Lower lobe of right lung (tissue), 2 donors: ENCODE data around the gene OR51V1. TPM values are rescaled to one million over a fixed set of nuclear protein-coding genes. Genes with fewer than 3 reads are reported as not detected.

Experiments
- ATAC-seq, 2 donors: fragments of 200-7000 bp; cut with Tn5 transposase; one replicate each; pipeline ENCODE4 v1.9.1; 2020 to 2022; ENCODE audit warnings: mild to moderate bottlenecking in 2 of 2, moderate library complexity in 2 of 2
- DNase-seq: peaks from one replicate; pipeline ENCODE4 v3.0.0-alpha.2; 2020
- H3K27ac ChIP-seq: fragments of 200-600 bp; one replicate; pipeline ENCODE4 v1.8.0; 2022
- H3K27me3 ChIP-seq: fragments of 200-600 bp; one replicate; pipeline ENCODE4 v1.8.0; 2022; ENCODE audit warnings: low read depth
- H3K36me3 ChIP-seq: fragments of 200-600 bp; one replicate; pipeline ENCODE4 v1.8.0; 2022; ENCODE audit warnings: mild to moderate bottlenecking
- H3K4me1 ChIP-seq: fragments of 200-600 bp; one replicate; pipeline ENCODE4 v1.8.0; 2022
- H3K4me3 ChIP-seq: fragments of 200-600 bp; one replicate; pipeline ENCODE4 v1.8.0; 2022; ENCODE audit warnings: mild to moderate bottlenecking
- H3K9me3 ChIP-seq: fragments of 200-600 bp; one replicate; pipeline ENCODE4 v1.8.0; 2022
- intact Hi-C: fragments of 100-400 bp; cut with DNase I; formaldehyde crosslinking; loops from one replicate; pipeline ENCODE4 v1.11.0; 2022
- total RNA-seq: library from RNA; stranded (reverse); fragmentation: NEBNext Ultra II Directional; extraction: Animal tissue kit (Norgen Biotek cat#: 25700); gene quantifications from one replicate; pipeline ENCODE4 v1.2.1, GENCODE V29; 2021
- TF ChIP-seq, protein P1 (sequence below): fragments of 200-600 bp; IDR thresholded peaks from one replicate; pipeline ENCODE4 v1.8.0; 2022; ENCODE audit warnings: antibody characterized with exemption, mild to moderate bottlenecking
- donor health status: DM: no; HTN: yes; CAD: no; lungs with severe emphysema.

OR51V1 gene
- total RNA-seq, 1 donor from 2014 or later, result not detected

DNA sequence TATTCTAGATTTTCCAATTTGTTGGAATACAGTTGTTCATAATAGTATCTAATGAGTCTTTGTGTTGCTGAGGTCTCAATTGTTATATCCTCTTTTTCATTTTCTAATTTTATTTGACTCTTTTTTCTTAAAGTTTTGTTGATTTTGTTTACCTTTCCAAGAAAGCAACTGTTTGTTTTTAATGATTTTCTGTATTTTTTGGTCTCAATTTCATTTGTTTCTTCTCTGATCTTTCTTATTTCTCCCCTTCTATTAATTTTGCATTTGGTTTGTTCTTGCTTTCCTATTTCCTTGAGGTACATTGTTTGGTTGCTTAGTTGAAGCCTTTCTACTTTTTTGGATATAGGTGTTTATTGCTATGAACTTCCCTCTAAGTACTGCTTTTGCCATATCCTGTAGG, 40.7 kb downstream of the OR51V1 start:
- no peak for DNase-seq
- TF ChIP-seq, protein P1, sequence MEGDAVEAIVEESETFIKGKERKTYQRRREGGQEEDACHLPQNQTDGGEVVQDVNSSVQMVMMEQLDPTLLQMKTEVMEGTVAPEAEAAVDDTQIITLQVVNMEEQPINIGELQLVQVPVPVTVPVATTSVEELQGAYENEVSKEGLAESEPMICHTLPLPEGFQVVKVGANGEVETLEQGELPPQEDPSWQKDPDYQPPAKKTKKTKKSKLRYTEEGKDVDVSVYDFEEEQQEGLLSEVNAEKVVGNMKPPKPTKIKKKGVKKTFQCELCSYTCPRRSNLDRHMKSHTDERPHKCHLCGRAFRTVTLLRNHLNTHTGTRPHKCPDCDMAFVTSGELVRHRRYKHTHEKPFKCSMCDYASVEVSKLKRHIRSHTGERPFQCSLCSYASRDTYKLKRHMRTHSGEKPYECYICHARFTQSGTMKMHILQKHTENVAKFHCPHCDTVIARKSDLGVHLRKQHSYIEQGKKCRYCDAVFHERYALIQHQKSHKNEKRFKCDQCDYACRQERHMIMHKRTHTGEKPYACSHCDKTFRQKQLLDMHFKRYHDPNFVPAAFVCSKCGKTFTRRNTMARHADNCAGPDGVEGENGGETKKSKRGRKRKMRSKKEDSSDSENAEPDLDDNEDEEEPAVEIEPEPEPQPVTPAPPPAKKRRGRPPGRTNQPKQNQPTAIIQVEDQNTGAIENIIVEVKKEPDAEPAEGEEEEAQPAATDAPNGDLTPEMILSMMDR, result no peak
- no peaks in the 10 kb centered on the region for H3K4me1 ChIP-seq
- no peak for ATAC-seq
- no peaks in the 10 kb centered on the region for H3K36me3 ChIP-seq
- no peaks in the 10 kb centered on the region for H3K27me3 ChIP-seq
- H3K27ac ChIP-seq, result no peak overlapping the region
- no peak overlapping the region for H3K4me3 ChIP-seq
- H3K9me3 ChIP-seq, result no peaks in the 10 kb centered on the region
- intact Hi-C loops, result no loop called here

DNA sequence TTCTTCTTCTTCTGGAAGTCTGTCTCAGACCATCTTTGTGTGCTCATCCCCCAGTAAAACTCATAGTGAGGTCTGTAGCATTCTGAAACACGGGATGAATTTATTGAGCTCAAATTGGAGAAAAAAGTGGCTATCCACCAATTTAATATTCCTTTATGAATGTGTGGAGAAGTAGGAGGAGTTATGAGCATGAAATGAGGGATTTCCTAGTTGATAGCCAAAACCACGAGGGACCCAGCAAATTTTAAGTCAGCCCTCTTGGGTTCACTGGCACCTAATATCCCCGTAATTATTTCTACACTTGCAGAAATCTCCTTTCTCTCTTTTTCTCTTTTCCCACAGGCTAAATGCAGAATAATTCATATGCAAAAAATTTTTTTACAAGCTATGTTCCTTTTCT, 45.8 kb downstream of the OR51V1 start, which contains the start of gene OR52A1:
OR52A1 (minus strand) TSS at position 101 of the 400 bp plus-strand sequence. CDS start 2,388 bp downstream, outside the sequence.
- H3K9me3 ChIP-seq, result no peaks in the 10 kb centered on the region
- TF ChIP-seq, protein P1, result no peak
- H3K36me3 ChIP-seq, result no peaks in the 10 kb centered on the region
- intact Hi-C loops, result no loop called here
- no peak within 1 kb of the TSS for H3K4me3 ChIP-seq
- DNase-seq, result no peak
- ATAC-seq, result no peak
- H3K27me3 ChIP-seq, result no peaks in the 10 kb centered on the region
- no peaks in the 10 kb centered on the region for H3K4me1 ChIP-seq
- H3K27ac ChIP-seq, result no peak within 1 kb of the TSS

DNA sequence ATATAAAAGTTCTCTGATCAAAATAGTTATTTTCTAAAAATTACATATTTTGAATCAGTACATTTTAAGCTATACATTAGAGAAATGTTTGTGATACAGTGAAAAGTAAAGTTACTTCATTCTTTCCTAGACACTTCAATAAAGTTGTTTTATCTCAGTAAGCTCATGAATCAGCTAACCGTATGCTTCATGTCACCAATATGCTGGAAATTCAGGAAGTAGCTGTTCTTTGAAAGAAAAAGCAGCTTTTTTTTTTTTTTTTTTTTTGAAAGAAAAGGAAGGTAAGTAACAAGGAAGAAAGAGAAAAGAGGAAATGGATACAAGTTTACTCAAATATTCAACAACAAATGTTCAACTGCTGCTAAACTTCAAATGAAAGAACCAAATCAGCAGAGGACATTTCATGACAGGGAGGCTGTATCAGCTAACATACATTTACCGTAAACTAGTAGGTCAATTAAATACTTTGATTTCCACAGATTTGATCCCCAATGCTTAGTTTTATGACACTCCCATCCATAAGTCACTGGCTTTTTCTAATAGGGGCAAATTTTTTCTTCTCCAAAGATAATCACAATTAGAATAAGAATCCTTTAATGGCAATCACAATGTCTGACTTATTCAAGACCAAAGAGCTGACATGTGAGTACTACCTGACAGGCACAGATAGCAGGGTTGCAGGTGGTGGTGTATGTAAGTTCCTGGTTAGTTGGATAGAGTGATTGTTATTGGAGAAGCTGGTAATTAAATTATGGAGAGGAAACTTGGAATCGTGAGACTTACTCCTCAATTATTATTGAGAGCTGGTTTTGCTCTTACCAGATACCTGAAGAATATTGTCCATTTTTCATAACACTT, 46.7 kb downstream of the OR51V1 start:
- Histone ChIP-seq H3K4me1 (no peaks in the 10 kb centered on the region), H3K36me3 (no peaks in the 10 kb centered on the region), H3K4me3 (no peak overlapping the region), H3K27me3 (no peaks in the 10 kb centered on the region), H3K27ac (no peak overlapping the region), H3K9me3 (no peaks in the 10 kb centered on the region)
- DNase-seq, result no peak
- intact Hi-C loops, result no loop called here
- TF ChIP-seq, protein P1, result no peak
- ATAC-seq, result no peak

DNA sequence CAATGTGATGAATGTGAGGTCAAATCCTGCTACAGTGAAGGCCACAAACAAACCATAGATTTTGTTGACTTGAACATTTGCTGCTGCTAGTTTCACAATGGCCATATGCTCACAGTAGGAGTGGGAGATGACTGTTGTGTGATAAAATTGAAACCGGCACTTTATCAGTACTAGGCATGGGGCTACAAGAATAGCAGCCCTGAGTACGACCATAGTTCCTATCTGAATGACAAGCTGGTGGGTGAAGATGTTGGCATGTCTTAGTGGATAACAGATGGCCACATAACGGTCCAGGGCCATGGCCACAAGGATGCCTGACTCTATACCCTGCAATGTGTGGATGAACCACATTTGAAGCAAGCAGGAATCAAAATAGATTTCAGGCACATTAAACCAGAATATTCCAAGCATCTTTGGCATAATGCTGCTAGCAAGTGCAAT, 48.7 kb downstream of the OR51V1 start:
- intact Hi-C loops, result no loop called here
- H3K27ac ChIP-seq, result no peak overlapping the region
- H3K36me3 ChIP-seq, result no peaks in the 10 kb centered on the region
- no peaks in the 10 kb centered on the region for H3K27me3 ChIP-seq
- ATAC-seq, result no peak
- no peak overlapping the region for H3K4me3 ChIP-seq
- H3K9me3 ChIP-seq, result no peaks in the 10 kb centered on the region
- TF ChIP-seq, protein P1, result no peak
- no peaks in the 10 kb centered on the region for H3K4me1 ChIP-seq
- no peak for DNase-seq

Other genes with a start within 250 kb of the OR51V1 start
- gene OR51A2, start 245.0 kb downstream of the OR51V1 start, total RNA-seq, result not detected
- gene OR51L1, start 205.8 kb downstream of the OR51V1 start, total RNA-seq, result not detected
- not detected for gene OR52J3, start 154.2 kb downstream of the OR51V1 start, total RNA-seq
- gene OR52E2, start 141.1 kb downstream of the OR51V1 start, total RNA-seq, result not detected
- gene OR52E1, start 131.1 kb downstream of the OR51V1 start, total RNA-seq, result not detected
- not detected for gene OR52A5, start 62.3 kb downstream of the OR51V1 start, total RNA-seq
- not detected for gene OR52A1, start 45.9 kb downstream of the OR51V1 start, total RNA-seq
- 323 TPM for gene HBB, start 26.4 kb upstream of the OR51V1 start, total RNA-seq
- not detected for gene HBD, start 33.8 kb upstream of the OR51V1 start, total RNA-seq
- gene HBG1, start 49.2 kb upstream of the OR51V1 start, total RNA-seq, result not detected
- 0.89 TPM for gene HBG2, start 54.1 kb upstream of the OR51V1 start, total RNA-seq
- not detected for gene HBE1, start 69.3 kb upstream of the OR51V1 start, total RNA-seq
- not detected for gene OR51B4, start 101.3 kb upstream of the OR51V1 start, total RNA-seq
- gene OR51B2, start 123.6 kb upstream of the OR51V1 start, total RNA-seq, result not detected
- gene OR51B5, start 142.8 kb upstream of the OR51V1 start, total RNA-seq, result not detected
- not detected for gene OR51B6, start 150.8 kb upstream of the OR51V1 start, total RNA-seq
- not detected for gene OR51M1, start 183.1 kb upstream of the OR51V1 start, total RNA-seq
- gene OR51Q1, start 221.4 kb upstream of the OR51V1 start, total RNA-seq, result not detected
- 0.41 TPM for gene OR51I1, start 240.8 kb upstream of the OR51V1 start, total RNA-seq
- not detected for gene OR51I2, start 248.6 kb upstream of the OR51V1 start, total RNA-seq